HepG2 (cell line): ENCODE results near the gene LEPROT. TPM values are rescaled to one million over a fixed set of nuclear protein-coding genes. Genes with fewer than 3 reads are reported as not detected.
A peak's percentile ranks its signal among the peaks of the same experiment; 100 is the strongest.

Source experiments
- EP300 ChIP-seq, 3 experiments: sonication (generic) in 1 of 3; formaldehyde crosslinking in 1 of 3; IDR thresholded peaks; 2 replicates each; pipeline versions ENCODE4 v1.5.1 to v1.6.1; 2011 to 2020; ENCODE audit warnings: low read depth in 2 of 3, low read length in 2 of 3, borderline replicate concordance in 1 of 3, improper control_type of control experiment in 1 of 3, mild to moderate bottlenecking in 1 of 3, missing genetic modification reagents in 1 of 3, moderate library complexity in 1 of 3
- FIP1L1 ChIP-seq: fragments of 200-400 bp; formaldehyde crosslinking; IDR thresholded peaks from 2 replicates; pipeline ENCODE4 v1.6.1; 2018; ENCODE audit warnings: low read depth, mild to moderate bottlenecking, low read length, moderate library complexity, borderline replicate concordance; ENCODE audit not compliant: insufficient read depth
- GMEB1 ChIP-seq: sonication (generic); formaldehyde crosslinking; IDR thresholded peaks from 2 replicates; pipeline ENCODE4 v1.5.1; 2020; ENCODE audit warnings: missing genetic modification reagents, mild to moderate bottlenecking, borderline replicate concordance
- HNF1B ChIP-seq: sonication (generic); formaldehyde crosslinking; IDR thresholded peaks from 2 replicates; pipeline ENCODE4 v1.5.1; 2020; ENCODE audit warnings: mild to moderate bottlenecking, moderate library complexity, missing genetic modification reagents
- HOMEZ ChIP-seq: IDR thresholded peaks from 2 replicates; pipeline ENCODE4 v1.6.1; 2016; ENCODE audit warnings: low read depth
- IKZF5 ChIP-seq: IDR thresholded peaks from 2 replicates; pipeline ENCODE4 v1.6.1; 2018; ENCODE audit warnings: missing genetic modification reagents, mild to moderate bottlenecking, missing compliant biosample characterization
- LCORL ChIP-seq, 2 experiments: fragments of 450-650 bp in 1 of 2; sonication (generic) in 1 of 2; formaldehyde crosslinking in 1 of 2; IDR thresholded peaks; 2 replicates each; pipeline versions ENCODE4 v1.5.0 to v1.6.1; 2017 to 2020; ENCODE audit warnings: antibody characterized with exemption in 1 of 2, missing genetic modification reagents in 1 of 2
- MBNL3 ChIP-seq: fragments of 250-450 bp; sonication (Bioruptor Pico); conservative IDR thresholded peaks from 2 replicates; pipeline ENCODE4 v1.8.0; 2022; ENCODE audit warnings: mild to moderate bottlenecking, inconsistent platforms
- MXD4 ChIP-seq: IDR thresholded peaks from 2 replicates; pipeline ENCODE4 v1.6.1; 2016; ENCODE audit warnings: mild to moderate bottlenecking, missing biosample characterization, missing genetic modification reagents
- NR2F1 ChIP-seq, 2 experiments: fragments of 450-650 bp in 1 of 2; formaldehyde crosslinking in 1 of 2; IDR thresholded peaks; 2 replicates each; pipeline versions ENCODE4 v1.5.0 to v1.6.1; 2016 to 2020; ENCODE audit warnings: mild to moderate bottlenecking in 1 of 2, missing compliant biosample characterization in 1 of 2, missing genetic modification reagents in 1 of 2, moderate library complexity in 1 of 2
- PCBP1 ChIP-seq: fragments of 200-400 bp; formaldehyde crosslinking; IDR thresholded peaks from 2 replicates; pipeline ENCODE4 v1.6.1; 2017; ENCODE audit warnings: mild to moderate bottlenecking, low read depth, low read length, borderline replicate concordance
- SALL1 ChIP-seq: sonication (generic); formaldehyde crosslinking; IDR thresholded peaks from 2 replicates; pipeline ENCODE4 v1.8.0; 2022; ENCODE audit warnings: mild to moderate bottlenecking, missing genetic modification reagents
- SIX4 ChIP-seq: sonication (generic); formaldehyde crosslinking; IDR thresholded peaks from 2 replicates; pipeline ENCODE4 v1.4.0; 2020; ENCODE audit warnings: missing genetic modification reagents
- SMAD9 ChIP-seq: sonication (generic); formaldehyde crosslinking; IDR thresholded peaks from 2 replicates; pipeline ENCODE4 v1.5.1; 2020; ENCODE audit warnings: mild to moderate bottlenecking, missing genetic modification reagents
- SMC3 ChIP-seq: IDR thresholded peaks from 2 replicates; pipeline ENCODE4 v1.6.1; 2011; ENCODE audit warnings: low read length, improper control_type of control experiment
- TAF15 ChIP-seq: fragments of 200-400 bp; formaldehyde crosslinking; IDR thresholded peaks from one replicate; pipeline ENCODE4 v1.6.1; 2018; ENCODE audit warnings: mild to moderate bottlenecking, low read depth, low read length; ENCODE audit not compliant: poor library complexity, severe bottlenecking
- ZFP62 ChIP-seq: sonication (generic); formaldehyde crosslinking; IDR thresholded peaks from 2 replicates; pipeline ENCODE4 v1.4.0; 2020; ENCODE audit warnings: missing genetic modification reagents
- ZNF276 ChIP-seq: sonication (generic); formaldehyde crosslinking; IDR thresholded peaks from 2 replicates; pipeline ENCODE4 v1.4.0; 2020; ENCODE audit warnings: mild to moderate bottlenecking, low read depth, missing genetic modification reagents
- ZNF296 ChIP-seq: sonication (generic); formaldehyde crosslinking; conservative IDR thresholded peaks from 2 replicates; pipeline ENCODE4 v1.5.0; 2020; ENCODE audit warnings: mild to moderate bottlenecking, missing genetic modification reagents
- ZNF337 ChIP-seq: sonication (generic); formaldehyde crosslinking; IDR thresholded peaks from 2 replicates; pipeline ENCODE4 v1.5.1; 2020; ENCODE audit warnings: missing genetic modification reagents, low read depth, mild to moderate bottlenecking, borderline replicate concordance
- ZNF441 ChIP-seq: sonication (generic); formaldehyde crosslinking; IDR thresholded peaks from 2 replicates; pipeline ENCODE4 v1.7.0; 2021; ENCODE audit warnings: missing genetic modification reagents, borderline replicate concordance
- polyA plus RNA-seq, 8 experiments: library from polyadenylated mRNA; depleted of rRNA in 3 of 8; stranded (reverse) in 7 of 8; unstranded in 1 of 8; fragments of >200 nt; fragmentation: Illumina TruSeq in 4 of 8; extraction: Trizol in 4 of 8; gene quantifications; 2 replicates each; pipeline versions ENCODE4 v1.2.1 to v1.2.3, GENCODE V29; 2011 to 2016; ENCODE audit warnings: low read depth in 4 of 8, missing spikeins in 1 of 8, mixed read lengths in 1 of 8; ENCODE audit not compliant: insufficient read depth in 1 of 8
- total RNA-seq, 5 experiments: library from RNA; depleted of rRNA; stranded (reverse); fragments of >200 nt; fragmentation: Illumina TruSeq; extraction: Trizol; gene quantifications; 2 replicates each; pipeline ENCODE4 v1.2.3, GENCODE V29; 2016; ENCODE audit warnings: low read depth in 1 of 5

LEPROT gene
- total and polyA plus RNA-seq, 2 of the 13 experiments (the other 11 are each of a cell fraction or from before 2014, with no cell fraction given): 36.8 to 51.4 TPM

- TF ChIP-seq GMEB1 (peak; percentile 31; the same call in 1 of the 2 replicates), SALL1 (peak; percentile 99), ZNF441 (CRISPR knock-in tag) (no peak), ZNF296 (no peak), ZNF276 (CRISPR knock-in tag) (no peak), IKZF5 (CRISPR knock-in tag) (peak; percentile 59; the same call in 1 of the 2 replicates), SMAD9 (CRISPR knock-in tag) (no peak), HOMEZ (CRISPR knock-in tag) (peak; percentile 59; the same call in 1 of the 2 replicates), MBNL3 (no peak), EP300 (IDR thresholded peaks at IDR 0.05; ENCODE audit: low read depth in 2 of 2, low read length in 2 of 2) (peak in 1 of 2 experiments; percentile 75; a peak in 2 of 4 replicates), EP300 (CRISPR knock-in tag; IDR thresholded peaks at IDR 0.05; ENCODE audit: borderline replicate concordance) (peak; percentile 44; the same call in 1 of the 2 replicates), FIP1L1 (no peak), NR2F1 (CRISPR knock-in tag; IDR thresholded peaks at IDR 0.05) (peak; percentile 94 to 96), ZNF337 (CRISPR knock-in tag) (no peak), MXD4 (no peak), SMC3 (peak; percentile 54), TAF15 (no peak), HNF1B (CRISPR knock-in tag) (no peak), ZFP62 (CRISPR knock-in tag) (no peak), PCBP1 (no peak), SIX4 (0 out of 2 replicates have a peak, but pooled peaks have one; percentile 37), LCORL (IDR thresholded peaks at IDR 0.05) (no peak), LCORL (CRISPR knock-in tag; IDR thresholded peaks at IDR 0.05) (peak; percentile 63; the same call in 1 of the 2 replicates)
Measured at GRCh38 chr1:65467536-65467935, 47.1 kb downstream of the LEPROT start (continued).
